D721Med (cell line): ENCODE measurements around the gene PATZ1.

ENCODE experiments used
- DNase-seq: peaks from one replicate; pipeline ENCODE4 v3.0.0; 2011; ENCODE audit warnings: low spot score; ENCODE audit not compliant: insufficient read length
- FAIRE-seq: peaks from 2 replicates; lab custom pipeline; 2011; peaks lifted over from hg19 to GRCh38; lab: Jason Lieb, UNC
- TF ChIP-seq, protein P1 (sequence below): IDR thresholded peaks from 2 replicates; pipeline ENCODE4 v1.5.1; 2012; ENCODE audit warnings: mild to moderate bottlenecking, control low read depth; ENCODE audit not compliant: insufficient read depth; ENCODE audit errors: missing control alignments

PATZ1 gene

DNA sequence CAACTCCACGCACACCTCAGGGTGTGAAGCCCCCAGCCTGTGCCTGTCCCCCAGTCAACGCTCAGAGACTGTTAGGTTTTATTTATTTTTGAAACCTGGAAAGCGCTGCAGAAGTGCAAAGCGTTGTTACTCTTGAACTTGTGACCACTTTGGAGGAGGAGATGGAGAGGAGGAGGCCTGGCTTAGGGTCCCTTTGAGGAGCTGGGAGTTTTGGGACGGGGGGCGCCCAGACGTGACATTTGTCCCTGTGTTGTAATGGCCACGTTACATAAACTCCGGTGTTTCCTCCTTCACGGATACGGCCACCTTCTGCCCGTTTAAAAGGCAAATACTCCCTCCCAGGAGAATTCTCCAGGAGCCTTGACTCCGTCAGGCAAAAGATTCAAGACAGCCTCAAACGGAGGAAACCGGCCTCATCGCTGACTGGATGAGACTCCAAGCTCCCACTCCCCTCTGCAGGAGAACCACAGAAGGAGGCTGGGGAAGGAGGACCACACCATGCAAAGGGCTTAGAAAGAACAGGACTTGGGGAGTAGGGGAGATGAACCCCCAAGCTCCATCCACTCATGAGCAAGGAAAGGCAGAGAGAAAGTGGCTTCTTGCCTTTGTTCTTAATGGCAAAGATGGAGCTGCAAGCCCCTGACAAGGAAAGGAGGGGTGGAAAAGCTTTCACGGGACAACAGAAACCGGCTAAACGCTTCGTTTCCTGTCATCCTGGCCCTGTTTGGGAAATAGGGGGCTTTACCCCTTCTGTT lies 54.5 kb downstream of the PATZ1 start:
- TF ChIP-seq, protein P1, sequence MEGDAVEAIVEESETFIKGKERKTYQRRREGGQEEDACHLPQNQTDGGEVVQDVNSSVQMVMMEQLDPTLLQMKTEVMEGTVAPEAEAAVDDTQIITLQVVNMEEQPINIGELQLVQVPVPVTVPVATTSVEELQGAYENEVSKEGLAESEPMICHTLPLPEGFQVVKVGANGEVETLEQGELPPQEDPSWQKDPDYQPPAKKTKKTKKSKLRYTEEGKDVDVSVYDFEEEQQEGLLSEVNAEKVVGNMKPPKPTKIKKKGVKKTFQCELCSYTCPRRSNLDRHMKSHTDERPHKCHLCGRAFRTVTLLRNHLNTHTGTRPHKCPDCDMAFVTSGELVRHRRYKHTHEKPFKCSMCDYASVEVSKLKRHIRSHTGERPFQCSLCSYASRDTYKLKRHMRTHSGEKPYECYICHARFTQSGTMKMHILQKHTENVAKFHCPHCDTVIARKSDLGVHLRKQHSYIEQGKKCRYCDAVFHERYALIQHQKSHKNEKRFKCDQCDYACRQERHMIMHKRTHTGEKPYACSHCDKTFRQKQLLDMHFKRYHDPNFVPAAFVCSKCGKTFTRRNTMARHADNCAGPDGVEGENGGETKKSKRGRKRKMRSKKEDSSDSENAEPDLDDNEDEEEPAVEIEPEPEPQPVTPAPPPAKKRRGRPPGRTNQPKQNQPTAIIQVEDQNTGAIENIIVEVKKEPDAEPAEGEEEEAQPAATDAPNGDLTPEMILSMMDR = no peak
- FAIRE-seq (no peak), DNase-seq (no peak)

DNA sequence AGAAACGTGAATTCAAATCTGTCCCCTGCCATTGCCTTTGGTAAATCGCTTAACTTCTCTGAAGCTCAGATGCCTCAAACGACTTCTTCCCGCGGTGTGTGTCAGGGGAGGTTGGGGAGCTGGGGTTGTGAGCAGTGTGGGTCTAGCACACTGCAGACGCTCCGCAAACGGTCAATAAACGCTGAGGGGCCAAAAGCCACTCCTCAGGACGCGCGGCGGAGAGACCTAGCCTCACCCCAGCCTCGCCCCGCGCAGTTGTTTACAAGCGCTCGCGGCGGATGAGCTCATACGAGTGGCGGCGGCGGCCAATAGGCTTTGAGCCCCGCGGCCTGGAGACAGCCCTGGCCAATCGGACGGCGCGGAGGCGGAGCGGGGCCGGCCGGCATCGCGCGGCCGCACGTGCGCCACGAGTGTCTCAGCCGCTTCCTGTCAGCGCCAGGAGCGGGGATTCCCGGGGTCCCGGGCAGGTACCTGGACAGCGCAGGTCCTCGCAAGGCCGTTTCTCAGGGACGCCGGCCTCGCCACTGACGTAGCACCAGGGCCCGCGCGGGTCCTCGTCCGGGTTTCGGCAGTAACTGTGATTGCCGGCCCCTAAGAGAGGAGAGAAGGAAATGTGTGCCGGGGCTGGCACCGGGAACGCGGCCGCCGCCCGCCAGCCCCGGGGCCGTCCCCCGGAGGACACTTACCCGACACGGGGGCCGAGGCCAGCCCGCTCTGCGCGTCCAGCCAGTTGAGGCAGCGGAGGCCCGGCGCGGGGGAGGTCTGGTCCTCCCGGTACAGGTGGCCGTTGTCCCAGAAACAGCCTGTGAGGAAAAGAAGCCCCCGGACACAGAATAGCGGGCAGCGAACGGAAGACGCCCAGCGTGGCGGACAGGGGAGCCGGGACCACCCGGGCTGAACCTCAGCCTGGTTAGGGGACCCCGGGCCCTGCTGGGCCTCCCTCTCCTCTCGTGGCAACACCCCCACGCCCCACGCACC lies 55.4 kb downstream of the PATZ1 start:
- FAIRE-seq (no peak), DNase-seq (peak; percentile 75)
- TF ChIP-seq, protein P1 = no peak

GRCh38 chr22:31289344-31289743 lies 56.8 kb downstream of the PATZ1 start:
- TF ChIP-seq, protein P1 = no peak
- DNase-seq (no peak), FAIRE-seq (no peak)

DNA sequence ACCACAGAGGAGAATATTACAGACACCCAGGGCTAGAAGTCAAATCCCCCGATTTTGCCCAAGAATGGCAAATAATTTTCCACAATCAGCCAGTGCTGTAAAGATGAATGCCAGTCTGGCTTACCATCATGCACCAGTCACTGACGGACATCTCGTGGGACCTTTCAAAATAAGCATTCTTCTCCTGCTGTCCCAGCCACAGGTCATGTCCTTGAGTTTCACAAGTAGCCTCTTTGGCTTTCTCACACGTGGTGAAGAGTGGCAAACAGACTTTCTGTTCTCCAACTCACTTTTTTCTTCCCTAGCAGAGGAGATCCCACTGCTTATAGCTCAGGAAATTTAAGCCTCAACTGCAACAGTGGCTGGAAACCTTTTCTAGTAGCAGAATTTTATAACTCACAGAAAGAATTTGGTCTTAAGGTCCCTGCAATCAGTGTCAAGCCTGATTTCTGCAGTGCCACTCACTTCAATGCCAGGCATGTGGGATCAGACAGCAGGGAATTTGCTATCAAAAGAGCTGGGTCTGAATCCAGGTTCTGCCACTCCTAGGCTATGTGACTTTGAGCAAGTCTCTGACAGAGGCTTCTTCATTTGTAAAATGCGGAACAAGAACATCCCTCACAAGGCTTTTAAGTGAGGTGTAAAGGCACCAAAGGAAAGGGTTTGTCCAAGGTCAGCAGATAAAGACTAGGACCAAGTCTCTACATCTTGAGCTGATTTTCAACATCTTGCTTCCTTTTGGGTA lies 57.5 kb downstream of the PATZ1 start:
- FAIRE-seq (no peak), DNase-seq (no peak)
- TF ChIP-seq, protein P1 = no peak

DNA sequence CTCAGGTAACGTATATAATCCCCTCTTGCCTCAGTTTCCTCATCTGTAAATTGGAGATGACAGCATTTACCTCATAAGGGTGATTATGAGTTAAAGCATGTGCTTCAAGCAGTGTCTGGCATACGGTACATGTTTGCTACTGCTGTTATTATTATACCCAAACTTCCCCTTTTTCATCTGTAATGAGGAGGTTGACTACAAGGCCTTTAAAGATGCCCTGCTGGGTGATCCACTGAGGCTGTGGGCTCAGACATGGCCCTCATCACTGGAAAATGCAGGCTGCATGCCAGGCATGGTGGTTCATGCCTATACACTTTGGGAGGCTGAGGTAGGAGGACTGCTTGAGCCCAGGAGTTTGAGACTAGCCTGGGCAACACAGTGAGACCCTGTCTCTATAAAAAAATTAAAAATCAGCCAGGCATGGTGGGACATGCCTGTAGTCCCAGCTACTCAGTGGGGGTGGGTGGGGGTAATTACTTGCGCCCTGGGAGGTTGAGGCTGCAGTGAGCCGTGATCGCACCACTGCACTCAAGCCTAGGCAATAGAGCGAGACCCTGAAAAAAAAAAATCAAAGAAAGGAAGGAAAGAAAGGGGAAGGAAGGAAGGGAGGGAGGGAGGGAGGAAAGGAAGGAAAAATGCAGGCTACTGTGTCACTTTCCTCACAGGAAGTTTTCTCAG lies 58.2 kb downstream of the PATZ1 start:
- TF ChIP-seq, protein P1 = no peak
- FAIRE-seq = no peak
- no peak for DNase-seq
